Glomerular endothelial cell (primary cell): ENCODE data around the gene TTC23. TPM values are rescaled to one million over a fixed set of nuclear protein-coding genes. Genes with fewer than 3 reads are reported as not detected.
A peak's percentile ranks its signal among the peaks of the same experiment; 100 is the strongest.
"Not testable (repeated sequence)": the region's sequence is repeated elsewhere in the genome, so short reads cannot be mapped to it uniquely, and the experiment has no call there.

Experiments used
- DNase-seq: peaks from one replicate; pipeline ENCODE4 v3.0.0-alpha.2; 2011; ENCODE audit warnings: low read depth, low spot score; ENCODE audit errors: extremely low read depth
- total RNA-seq: library from RNA; depleted of rRNA; stranded (reverse); fragments of >200 nt; gene quantifications from 2 replicates; pipeline ENCODE4 v1.2.3, GENCODE V29; 2015

The TTC23 gene
- total RNA-seq, 1 donor from 2014 or later: 18.8 TPM

DNA sequence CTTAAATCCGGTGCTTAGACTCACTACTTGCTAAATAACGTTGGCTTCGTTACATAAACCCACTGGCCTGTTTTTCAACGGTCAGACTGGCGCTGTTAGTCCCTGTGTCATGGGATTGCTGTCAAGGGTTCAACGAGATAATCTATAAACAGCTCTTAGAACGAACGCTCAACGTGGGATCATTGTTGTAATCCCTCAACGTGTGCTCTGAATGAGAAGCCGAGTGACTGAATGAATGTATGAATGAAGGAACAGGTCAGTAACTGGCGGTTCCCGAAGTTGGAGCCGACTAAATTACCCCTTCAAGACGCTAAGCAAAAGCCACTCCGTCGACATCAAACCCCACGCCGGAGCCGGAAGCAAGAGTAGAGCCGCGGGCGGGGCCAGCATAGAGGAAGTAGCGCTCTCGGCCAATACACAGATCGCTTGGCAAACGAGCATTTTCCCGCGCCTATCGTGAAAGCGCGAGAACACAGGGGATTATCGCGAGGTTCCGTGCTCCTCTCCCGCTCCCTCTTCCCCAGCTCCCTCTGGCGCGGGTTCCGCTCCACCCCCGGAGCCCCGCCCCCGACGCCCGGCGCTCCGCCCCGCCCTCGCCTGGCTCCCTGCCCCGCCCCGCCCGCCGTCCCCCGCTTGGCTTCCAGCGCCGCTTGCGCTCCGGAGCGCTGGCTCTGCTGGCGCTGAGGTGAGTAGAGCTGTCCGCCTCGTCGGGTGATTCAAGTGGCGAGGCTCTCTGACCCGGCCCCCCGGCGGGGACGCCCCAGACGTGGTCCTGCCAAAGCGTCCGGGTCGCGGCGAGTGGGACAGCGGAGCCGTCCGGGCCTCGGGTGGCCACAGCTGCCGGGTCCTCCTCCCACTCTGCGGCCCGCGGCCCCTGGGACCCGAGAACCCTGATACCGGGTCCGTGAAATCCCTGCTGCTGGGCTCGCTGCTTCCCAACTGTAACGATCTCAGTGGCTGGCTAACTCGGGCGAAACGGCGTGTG is 1.8 kb upstream of the TTC23 start, which contains the start of gene LRRC28:
Gene LRRC28 (plus strand): TSS at position 625 of the 985 bp plus-strand sequence. CDS start 4,477 bp downstream, outside the sequence.
- DNase-seq: peak; percentile 95

DNA sequence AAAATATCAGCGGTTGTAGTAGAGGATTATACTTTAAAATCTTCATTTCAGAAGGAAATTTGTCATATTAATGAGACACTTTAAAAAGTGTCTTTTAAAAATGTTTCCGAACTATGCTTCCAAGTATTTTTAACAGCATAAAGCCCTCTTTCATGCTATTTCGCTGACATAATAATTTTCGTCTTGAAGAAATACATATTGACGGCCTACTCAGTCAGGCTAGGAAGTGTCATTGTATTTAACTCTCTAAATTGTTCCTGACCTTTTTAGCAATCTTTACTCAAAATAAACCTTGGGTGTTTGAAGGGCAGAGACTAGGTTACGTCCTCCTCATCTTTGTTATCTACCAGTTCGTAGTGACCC is 1.1 kb upstream of the TTC23 start:
- no peak for DNase-seq

DNA sequence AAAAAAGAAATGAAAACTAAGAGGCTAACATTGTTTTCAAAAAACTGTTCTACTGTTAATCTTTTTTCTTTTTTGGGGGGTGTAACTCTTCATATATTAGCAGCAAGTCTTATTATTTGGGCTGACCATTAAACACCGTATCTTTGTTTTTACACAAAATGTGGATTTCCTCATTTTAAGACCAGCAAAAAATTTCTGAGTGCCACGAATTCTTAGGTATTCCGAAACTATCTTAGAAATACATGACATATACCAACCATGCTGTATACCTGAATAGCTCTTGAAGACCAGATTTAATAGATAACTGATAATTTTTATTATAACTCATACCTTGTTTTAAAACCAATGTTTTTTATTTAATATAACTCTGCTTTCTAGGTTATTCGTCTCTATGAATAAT is 620 bp upstream of the TTC23 start:
- DNase-seq: no peak

GRCh38 chr15:99248000-99248715 is 1.2 kb downstream of the TTC23 start:
- DNase-seq: no peak

GRCh38 chr15:99247062-99247461 is 2.3 kb downstream of the TTC23 start:
- DNase-seq: no peak

- no peak for DNase-seq
These were observed 5.1 kb downstream of the TTC23 start for GRCh38 chr15:99244306-99244705.

- no peak for DNase-seq
These were observed 7.6 kb downstream of the TTC23 start for GRCh38 chr15:99241752-99242151.

- DNase-seq: no peak
These were observed 9.7 kb downstream of the TTC23 start for GRCh38 chr15:99239545-99240198.

DNA sequence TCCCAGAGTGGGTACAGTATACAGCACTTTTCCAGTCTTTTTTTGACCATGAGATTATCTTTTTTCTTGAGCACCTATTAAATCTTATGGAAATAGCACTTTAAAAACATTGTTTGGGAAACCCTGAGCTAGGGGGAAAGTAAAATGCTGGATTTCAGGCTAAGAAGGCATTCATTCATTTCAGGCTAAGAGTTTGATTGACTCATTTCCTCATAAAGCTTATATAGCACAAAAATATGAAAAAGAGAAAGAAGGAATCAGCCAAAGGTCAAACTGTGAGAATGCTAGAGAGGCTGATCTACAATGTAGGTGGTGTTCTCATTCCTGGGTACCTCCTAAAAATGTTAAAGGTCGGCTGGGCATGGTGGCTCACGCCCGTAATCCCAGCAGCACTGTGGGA is 10.5 kb downstream of the TTC23 start:
- no peak for DNase-seq

GRCh38 chr15:99234160-99234559 is 15.2 kb downstream of the TTC23 start:
- DNase-seq: not testable (repeated sequence)

DNA sequence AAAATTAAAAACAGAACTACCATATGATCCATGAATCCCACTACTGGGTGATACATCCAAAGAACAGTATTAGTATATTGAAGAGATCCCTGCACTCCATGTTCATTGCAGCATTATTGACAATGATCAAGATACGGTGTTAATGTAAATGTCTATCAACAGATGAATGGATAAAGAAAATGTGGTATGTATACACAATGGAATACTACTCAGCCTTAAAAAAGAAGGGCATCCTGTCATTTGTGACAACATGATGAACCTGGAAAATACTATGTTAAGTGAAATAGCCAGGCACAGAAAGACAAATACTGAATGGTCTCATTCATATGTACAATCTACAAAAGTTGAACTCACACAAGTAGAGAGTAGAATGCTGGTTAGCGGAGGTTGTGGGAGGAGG is 16.6 kb downstream of the TTC23 start:
- no peak for DNase-seq

DNA sequence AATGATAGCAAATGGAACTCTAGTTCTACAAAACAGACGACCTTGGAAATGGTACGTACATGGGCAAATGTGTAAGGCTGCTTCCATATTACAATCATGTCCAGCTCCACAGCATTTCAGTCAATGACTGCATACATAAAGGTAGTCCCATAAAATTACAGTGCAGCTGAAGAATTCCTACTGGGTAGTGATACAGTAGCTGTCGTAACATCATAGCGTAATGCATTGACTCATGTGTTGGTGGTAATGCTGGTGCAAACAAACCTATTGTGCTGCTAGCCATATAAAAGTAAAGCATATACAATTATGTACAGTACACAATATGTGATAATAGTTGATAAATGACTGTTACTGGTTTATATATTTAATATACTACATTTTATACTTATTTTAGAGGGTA is 18.5 kb downstream of the TTC23 start:
- no peak for DNase-seq

- no peak for DNase-seq
These were observed 21.1 kb downstream of the TTC23 start for GRCh38 chr15:99228120-99228770.

DNA sequence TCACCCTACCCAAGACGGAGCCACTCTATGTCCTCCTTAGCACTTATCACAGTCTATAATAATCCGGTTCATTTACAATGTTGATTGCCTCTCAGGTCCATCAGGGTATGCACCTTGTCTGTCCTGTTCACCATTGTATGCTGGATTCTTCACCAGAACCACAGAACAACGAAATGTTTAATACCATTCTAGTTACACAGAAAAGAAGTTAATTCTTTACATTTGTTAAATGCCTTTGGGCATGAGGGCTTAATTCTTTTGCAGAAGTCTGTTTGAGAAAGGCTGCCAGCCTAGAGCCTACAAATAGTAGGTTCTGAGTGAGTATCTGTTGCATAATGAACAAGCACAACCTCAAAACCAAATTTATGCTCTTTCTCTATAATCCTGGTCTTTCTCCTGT is 22.6 kb downstream of the TTC23 start:
- DNase-seq: no peak

GRCh38 chr15:99224372-99225214 is 24.8 kb downstream of the TTC23 start:
- DNase-seq: no peak

- DNase-seq: peak; percentile 25
These were observed 36.1 kb downstream of the TTC23 start for GRCh38 chr15:99213187-99213811.

DNA sequence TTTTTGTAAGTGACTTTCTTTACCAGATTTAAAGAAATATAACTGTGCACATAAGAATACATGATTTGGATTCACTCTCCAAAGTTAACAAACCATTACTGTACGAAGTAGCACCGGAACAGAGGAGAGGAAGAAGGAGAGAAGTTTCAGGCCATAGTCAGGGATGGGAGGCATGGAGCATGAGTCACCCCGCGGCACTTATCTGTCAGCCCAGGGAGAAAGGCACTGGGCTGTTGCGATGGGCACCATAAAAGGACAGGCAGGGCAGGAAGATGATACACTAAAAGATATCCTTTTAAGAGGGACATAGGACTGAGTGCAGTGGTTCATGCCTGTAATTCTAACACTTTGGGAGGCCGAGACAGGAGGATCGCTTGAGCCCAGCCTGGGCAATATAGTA is 37.0 kb downstream of the TTC23 start:
- DNase-seq: no peak

- no peak for DNase-seq
These were observed 37.5 kb downstream of the TTC23 start for GRCh38 chr15:99211926-99212325.

GRCh38 chr15:99210334-99210733 is 39.0 kb downstream of the TTC23 start:
- no peak for DNase-seq
